ENCODE results near the gene IGF1R. TPM values are rescaled to one million over a fixed set of nuclear protein-coding genes. Genes with fewer than 3 reads are reported as not detected.

The IGF1R gene
- total RNA-seq, 1 experiment from 2014 or later = 71.3 TPM

- H2AFZ ChIP-seq = no peak overlapping the region
- peaks cover 12% of the 10 kb centered on the region for H3K4me1 ChIP-seq (replicated peaks; ENCODE audit: insufficient read depth)
- H3K36me3 ChIP-seq (ENCODE audit: low read depth) = no peaks in the 10 kb centered on the region
- no peak overlapping the region for H3K4me3 ChIP-seq
- H3K27ac ChIP-seq = no peak overlapping the region
- H3K9me2 ChIP-seq (ENCODE audit: insufficient read depth) = no peaks in the 10 kb centered on the region
- BruUV-seq (replicated peaks) = no TSS peak
- no peaks in the 10 kb centered on the region for H3K79me2 ChIP-seq (ENCODE audit: low read depth)
- no peaks in the 10 kb centered on the region for H3F3A ChIP-seq (ENCODE audit: insufficient read depth, low read depth)
- H4K20me1 ChIP-seq (ENCODE audit: insufficient read depth) = no peaks in the 10 kb centered on the region
- ChIA-PET CTCF (no interaction called here), POLR2A (ENCODE audit: unreplicated experiment) (no interaction called here)
- DNase-seq = peak; percentile 62 to 65
- H3K27me3 ChIP-seq (ENCODE audit: insufficient read depth, low read depth) = peaks cover 1% of the 10 kb centered on the region; the same call in 1 of the 2 replicates
- 0 out of 2 replicates have a peak overlapping the region, but pooled peaks have one; percentile 27 for H3K4me2 ChIP-seq
- TF ChIP-seq CTCF (conservative IDR thresholded peaks at IDR 0.05) (no peak), EZH2 (IDR thresholded peaks at IDR 0.05; ENCODE audit: low read depth) (no peak)
- intact Hi-C loops (cut with micrococcal nuclease; ENCODE audit: unreplicated experiment) = no loop called here
- no peaks in the 10 kb centered on the region for H3K9me3 ChIP-seq (ENCODE audit: insufficient read depth, low read depth)
Observed at GRCh38 chr15:98609144-98609852, 39.0 kb upstream of the IGF1R start.

DNA sequence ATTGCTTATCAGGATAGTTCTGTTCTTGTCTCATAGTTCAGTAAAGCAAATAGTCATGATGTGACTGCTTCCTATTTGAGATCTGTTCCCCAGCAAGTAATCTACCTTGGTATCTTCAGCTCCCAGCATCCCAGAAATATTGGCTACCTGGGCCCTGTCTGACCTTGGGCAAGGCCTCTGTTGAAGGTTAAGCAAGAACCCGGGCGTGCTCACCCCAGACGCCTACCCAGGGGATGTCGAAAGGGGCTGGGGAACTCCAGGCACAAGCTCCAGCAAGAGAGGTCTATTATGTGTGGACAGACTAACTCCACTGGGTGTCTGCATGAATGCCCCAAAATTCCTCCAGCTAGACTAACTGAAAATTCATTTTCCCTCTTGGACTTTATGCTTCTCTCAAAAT is 37.3 kb upstream of the IGF1R start:
- ChIA-PET CTCF (no interaction called here), POLR2A (ENCODE audit: unreplicated experiment) (no interaction called here)
- no peak for DNase-seq
- Histone ChIP-seq H3K36me3 (ENCODE audit: low read depth) (no peaks in the 10 kb centered on the region), H3K9me3 (ENCODE audit: insufficient read depth, low read depth) (no peaks in the 10 kb centered on the region), H4K20me1 (ENCODE audit: insufficient read depth) (no peaks in the 10 kb centered on the region), H3K27ac (no peak overlapping the region), H3K4me3 (no peak overlapping the region), H3K79me2 (ENCODE audit: low read depth) (no peaks in the 10 kb centered on the region), H3K4me1 (replicated peaks; ENCODE audit: insufficient read depth) (peaks cover 12% of the 10 kb centered on the region), H2AFZ (no peak overlapping the region), H3K9me2 (ENCODE audit: insufficient read depth) (no peaks in the 10 kb centered on the region), H3K27me3 (ENCODE audit: insufficient read depth, low read depth) (no peaks in the 10 kb centered on the region), H3K4me2 (no peak overlapping the region), H3F3A (ENCODE audit: insufficient read depth, low read depth) (no peaks in the 10 kb centered on the region)
- no peak for TF ChIP-seq CTCF (conservative IDR thresholded peaks at IDR 0.05)
- no peak for TF ChIP-seq EZH2 (IDR thresholded peaks at IDR 0.05; ENCODE audit: low read depth)
- BruUV-seq (replicated peaks) = no TSS peak
- intact Hi-C loops (cut with micrococcal nuclease; ENCODE audit: unreplicated experiment) = no loop called here

DNA sequence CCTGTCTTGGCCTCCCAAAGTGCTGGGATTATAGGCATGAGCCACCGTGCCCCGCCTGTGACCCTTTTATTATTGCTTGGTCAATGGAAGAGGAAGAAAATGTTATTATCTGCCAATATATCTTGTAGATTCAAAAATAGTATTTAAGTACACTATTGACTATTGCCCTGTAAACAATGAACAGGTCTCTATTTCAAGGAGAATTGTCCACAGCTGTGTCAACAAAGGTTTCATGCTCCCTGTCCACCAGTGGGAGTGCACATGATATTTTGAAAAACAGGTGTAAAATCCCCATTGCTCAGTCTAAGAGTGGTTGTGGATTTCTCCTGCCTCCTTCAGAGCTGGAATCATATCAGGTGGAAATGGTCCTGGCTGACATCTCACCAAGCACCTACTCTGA is 36.5 kb upstream of the IGF1R start:
- BruUV-seq (replicated peaks) = no TSS peak
- Histone ChIP-seq H3K79me2 (ENCODE audit: low read depth) (no peaks in the 10 kb centered on the region), H2AFZ (no peak overlapping the region), H3K4me1 (replicated peaks; ENCODE audit: insufficient read depth) (peaks cover 12% of the 10 kb centered on the region), H4K20me1 (ENCODE audit: insufficient read depth) (no peaks in the 10 kb centered on the region), H3K36me3 (ENCODE audit: low read depth) (no peaks in the 10 kb centered on the region), H3K4me3 (no peak overlapping the region), H3K27ac (no peak overlapping the region), H3K4me2 (no peak overlapping the region), H3K9me2 (ENCODE audit: insufficient read depth) (no peaks in the 10 kb centered on the region), H3F3A (ENCODE audit: insufficient read depth, low read depth) (no peaks in the 10 kb centered on the region), H3K9me3 (ENCODE audit: insufficient read depth, low read depth) (no peaks in the 10 kb centered on the region), H3K27me3 (ENCODE audit: insufficient read depth, low read depth) (no peaks in the 10 kb centered on the region)
- ChIA-PET POLR2A (ENCODE audit: unreplicated experiment) (no interaction called here), CTCF (no interaction called here)
- DNase-seq = no peak
- intact Hi-C loops (cut with micrococcal nuclease; ENCODE audit: unreplicated experiment) = no loop called here
- no peak for TF ChIP-seq EZH2 (IDR thresholded peaks at IDR 0.05; ENCODE audit: low read depth)
- TF ChIP-seq CTCF (conservative IDR thresholded peaks at IDR 0.05) = no peak
